Right renal pelvis (tissue), 4 donors: ENCODE results near the gene GPRC5D. TPM values are rescaled to one million over a fixed set of nuclear protein-coding genes. Genes with fewer than 3 reads are reported as not detected.

ENCODE experiments used
- DNase-seq, 4 donors: peaks; one replicate each; pipeline ENCODE4 v3.0.0-alpha.2; 2013; ENCODE audit warnings: low read depth in 4 of 4, low spot score in 3 of 4, missing footprints in 1 of 4
- polyA plus RNA-seq, 4 donors: library from polyadenylated mRNA; unstranded; fragments of 120-200 nt; gene quantifications; one replicate each; pipeline ENCODE4 v1.2.1, GENCODE V29; 2013; ENCODE audit not compliant: insufficient read length in 4 of 4

GPRC5D gene
- polyA plus RNA-seq, 4 donors, result 0.37 to 1.0 (median 0.63) TPM

- DNase-seq, result no peak
Measured at GRCh38 chr12:12982331-12982730, 30.4 kb upstream of the GPRC5D start.

DNA sequence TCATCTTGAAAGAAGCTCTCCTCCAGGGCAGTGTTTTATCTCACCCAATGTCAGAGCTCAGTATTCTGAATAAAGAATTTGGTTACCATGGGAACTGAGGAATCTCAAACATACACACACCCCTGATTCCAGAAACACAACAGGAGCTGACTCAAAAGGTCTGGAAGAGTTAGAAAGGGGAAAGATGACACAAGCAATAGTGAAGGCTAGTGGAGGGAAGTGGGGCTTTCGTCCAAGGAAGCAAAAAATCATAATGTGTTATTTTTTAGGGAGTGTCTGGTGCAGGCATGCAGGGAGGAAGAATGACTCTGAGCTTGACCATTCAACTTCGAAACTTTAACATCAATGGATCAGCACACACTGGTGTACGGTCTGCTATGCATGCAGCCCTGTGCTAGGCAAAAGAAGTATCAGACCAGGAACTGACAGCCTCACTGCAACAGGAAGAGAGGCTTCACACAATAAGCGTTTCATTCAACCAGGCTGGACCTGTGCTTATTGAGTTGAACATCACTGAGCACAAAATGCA, 27.8 kb upstream of the GPRC5D start:
- no peak for DNase-seq

- DNase-seq, result no peak
Measured at GRCh38 chr12:12979126-12979525, 27.2 kb upstream of the GPRC5D start.

- DNase-seq, result no peak
Measured at GRCh38 chr12:12977231-12977630, 25.3 kb upstream of the GPRC5D start.

DNA sequence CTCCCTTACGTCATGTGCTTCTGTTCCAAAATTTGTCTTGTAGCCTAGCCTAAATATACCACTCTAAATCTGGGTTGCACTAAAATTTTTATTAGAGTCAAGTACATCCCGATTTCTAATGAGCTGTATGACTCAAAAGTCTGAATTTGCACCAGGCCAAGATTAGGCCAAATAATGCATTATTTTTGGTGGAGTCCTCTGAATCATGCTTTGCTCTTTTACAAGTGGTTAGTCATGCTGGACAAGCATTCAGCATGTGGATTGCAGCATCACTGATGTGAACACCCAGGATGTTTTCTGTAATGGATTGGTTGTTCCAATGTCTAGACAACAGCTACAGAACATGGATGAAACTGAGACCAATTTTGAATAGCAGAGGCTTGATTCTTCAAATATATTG, 24.4 kb upstream of the GPRC5D start:
- no peak for DNase-seq

GRCh38 chr12:12975322-12976077, 23.5 kb upstream of the GPRC5D start:
- no peak for DNase-seq

GRCh38 chr12:12974211-12974610, 22.2 kb upstream of the GPRC5D start:
- DNase-seq, result no peak

- DNase-seq, result no peak
Measured at GRCh38 chr12:12973019-12973418, 21.0 kb upstream of the GPRC5D start.

DNA sequence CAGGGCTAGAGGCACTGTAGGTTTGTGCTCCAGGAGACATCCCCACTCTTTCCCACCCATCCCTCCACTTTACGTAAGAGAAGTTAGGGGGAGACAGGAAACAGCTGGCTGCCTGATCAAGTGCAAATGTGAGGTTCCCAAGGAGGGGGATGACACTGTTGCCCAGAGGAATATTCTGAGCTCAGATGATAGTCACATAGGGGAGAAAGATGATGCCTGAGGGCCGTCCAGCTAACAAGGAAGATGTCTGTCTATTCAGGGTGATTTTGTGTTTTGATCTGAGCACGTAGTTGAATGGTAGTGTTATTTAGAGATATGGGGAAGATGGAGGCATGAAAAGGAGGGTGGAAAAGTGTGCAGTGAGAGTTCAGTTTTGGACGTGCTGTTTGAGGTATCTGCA, 13.9 kb upstream of the GPRC5D start:
- no peak for DNase-seq

DNA sequence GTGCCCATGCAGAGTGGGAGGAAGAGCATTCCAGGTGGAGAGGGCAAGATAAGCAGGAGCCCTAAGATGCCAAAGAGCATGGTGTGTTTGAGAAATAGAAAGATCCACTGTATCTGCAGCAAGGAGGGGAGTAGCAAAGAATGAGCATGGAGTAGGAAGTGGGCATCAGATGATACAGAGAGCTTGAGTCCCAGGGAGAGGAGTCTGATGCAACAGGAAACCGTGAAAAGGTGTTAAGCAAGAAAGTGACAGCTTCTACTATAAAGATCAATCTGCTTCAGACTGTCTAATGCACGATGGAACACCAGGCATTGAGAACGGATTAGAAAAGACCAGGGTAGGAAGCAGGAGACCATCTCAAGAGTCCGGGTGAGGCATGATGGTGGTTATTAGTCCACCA, 12.3 kb upstream of the GPRC5D start:
- DNase-seq, result no peak

DNA sequence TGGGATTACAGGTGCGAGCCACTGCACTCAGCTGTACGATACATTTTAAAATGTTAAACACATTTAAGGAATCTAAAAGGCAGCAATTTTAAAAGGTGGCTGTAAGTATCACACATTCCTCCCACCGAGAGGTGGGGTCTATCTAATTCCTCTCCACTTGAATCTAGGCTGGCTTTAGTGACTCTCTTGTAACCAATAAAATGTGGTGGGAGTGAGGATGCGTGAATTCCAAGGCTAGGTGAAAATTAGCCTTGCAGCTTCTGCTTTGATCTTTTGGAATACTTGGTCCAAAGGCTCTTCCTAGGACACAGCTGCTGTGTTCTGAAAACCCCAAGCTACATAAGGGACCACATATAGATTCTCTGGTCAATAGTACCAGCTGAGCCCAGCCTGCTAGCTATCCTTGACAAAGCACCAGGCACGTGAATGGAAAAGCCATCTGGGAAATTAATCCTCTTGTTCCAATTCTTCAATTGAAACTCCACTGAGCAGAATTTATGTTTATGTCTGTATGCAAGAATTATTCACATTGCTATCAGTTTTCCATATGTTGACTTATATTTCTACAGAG, 8.8 kb upstream of the GPRC5D start:
- no peak for DNase-seq

DNA sequence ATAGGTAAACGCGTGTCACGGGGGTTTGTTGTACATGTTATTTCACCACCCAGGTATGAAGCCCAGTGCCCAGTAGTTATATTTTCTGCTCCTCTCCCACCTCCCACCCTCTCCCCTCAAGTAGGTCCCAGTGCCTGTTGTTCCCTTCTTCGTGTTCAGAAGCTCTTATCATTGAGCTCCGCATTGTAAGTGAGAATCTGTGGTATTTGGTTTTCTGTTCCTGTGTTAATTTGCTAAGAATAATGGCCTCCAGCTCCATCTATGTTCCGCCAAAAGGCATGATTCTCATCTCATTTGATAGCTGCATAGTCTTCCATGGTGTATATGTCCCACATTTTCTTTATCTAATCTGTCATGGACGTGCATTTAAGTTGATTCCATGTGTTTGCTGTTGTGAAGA, 6.9 kb upstream of the GPRC5D start:
- no peak for DNase-seq

- DNase-seq, result no peak
Measured at GRCh38 chr12:12954878-12955625, 3.1 kb upstream of the GPRC5D start.

- no peak for DNase-seq
Measured at GRCh38 chr12:12954356-12954755, 2.4 kb upstream of the GPRC5D start.

DNA sequence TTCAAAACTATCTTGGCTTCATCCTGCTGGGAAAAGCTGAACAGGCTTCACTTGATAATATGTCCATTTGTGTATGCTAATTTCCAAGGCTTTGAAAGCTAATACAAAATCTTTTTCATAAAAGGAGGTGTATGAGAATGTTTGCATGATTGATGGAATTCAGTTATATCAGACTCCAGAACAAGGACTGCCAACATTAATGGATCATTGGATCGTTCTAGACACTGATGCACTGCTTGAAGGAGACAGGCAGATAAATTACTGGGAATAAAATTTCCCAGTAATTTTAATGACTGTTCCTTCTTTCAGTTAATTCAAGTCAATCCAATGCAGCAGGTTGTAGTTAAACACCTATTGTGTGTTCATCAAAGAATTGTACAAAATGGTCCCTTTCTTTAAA, 466 bp downstream of the GPRC5D start:
- no peak for DNase-seq

GRCh38 chr12:12947902-12948301, 4.1 kb downstream of the GPRC5D start:
- DNase-seq, result no peak

- no peak for DNase-seq
Measured at GRCh38 chr12:12946686-12947355, 5.1 kb downstream of the GPRC5D start.

- no peak for DNase-seq
Measured at GRCh38 chr12:12945591-12945990, 6.4 kb downstream of the GPRC5D start.

DNA sequence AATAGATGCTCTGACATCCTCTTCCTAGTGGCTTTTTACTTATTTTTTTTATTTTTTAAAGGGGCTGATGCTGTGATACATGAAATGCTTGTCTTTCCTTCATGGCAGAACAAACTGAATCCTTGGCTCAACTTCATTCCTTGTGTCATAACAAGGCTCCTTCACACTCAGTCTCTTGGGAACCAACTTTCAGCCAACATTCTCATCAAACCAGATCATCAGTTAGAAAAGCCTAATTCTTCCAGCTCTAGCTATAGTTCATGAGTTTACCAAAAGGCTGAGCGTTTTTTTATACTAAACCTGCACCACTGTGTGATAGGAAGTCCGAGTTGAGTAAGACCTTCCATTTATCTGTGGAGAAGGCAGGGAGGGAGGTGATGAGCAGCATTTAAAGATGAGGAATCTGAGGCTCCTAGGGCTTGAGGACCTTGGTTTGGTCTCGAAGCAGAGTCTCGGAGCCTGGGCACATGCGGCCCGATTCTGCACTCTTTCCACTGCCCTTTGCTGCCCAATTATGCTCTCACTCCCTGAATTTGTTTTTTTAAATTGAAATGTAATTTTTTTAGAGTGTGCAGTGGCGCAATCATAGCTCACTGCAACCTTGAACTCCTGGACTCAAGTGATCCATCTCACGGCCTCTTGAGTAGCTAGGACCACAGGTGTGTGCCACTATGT, 8.2 kb downstream of the GPRC5D start:
- DNase-seq, result no peak
